HEK293 (cell line): ENCODE data around the gene CHMP4B.
A peak's percentile ranks its signal among the peaks of the same experiment; 100 is the strongest.

Experiments used
- CTCF ChIA-PET: fragments of 350-600 bp; formaldehyde crosslinking; extraction: SDS; loops from one replicate; lab custom pipeline; 2021; ENCODE audit warnings: antibody characterized with exemption; lab: Yijun Ruan, JAX
- POLR2A ChIA-PET: fragments of 300-600 bp; formaldehyde crosslinking; extraction: SDS; loops from one replicate; lab custom pipeline; 2020; ENCODE audit warnings: antibody characterized with exemption, inconsistent platforms; lab: Yijun Ruan, JAX
- H3K27ac ChIP-seq: fragments of 200-500 bp; sonication (Bioruptor generic); 2 replicates; pipeline ENCODE4 v1.5.1; 2014; ENCODE audit warnings: low read depth, low read length, control low read depth, inconsistent platforms; ENCODE audit errors: extremely low read depth
- H3K36me3 ChIP-seq, 2 experiments: fragments of 200-500 bp in 1 of 2; sonication (Bioruptor generic) in 1 of 2; 1 replicate in 1 of 2; 2 replicates in 1 of 2; pipeline ENCODE4 v1.5.1; 2014 to 2017; ENCODE audit warnings: inconsistent platforms in 2 of 2, low read length in 2 of 2; ENCODE audit not compliant: control insufficient read depth in 2 of 2, insufficient read depth in 1 of 2
- H3K4me1 ChIP-seq: fragments of 200-500 bp; sonication (Bioruptor generic); 2 replicates; pipeline ENCODE4 v1.5.1; 2014; ENCODE audit warnings: mild to moderate bottlenecking, low read length, inconsistent platforms; ENCODE audit not compliant: control insufficient read depth, insufficient read depth
- H3K4me3 ChIP-seq: 2 replicates; pipeline ENCODE4 v1.5.1; 2011; ENCODE audit warnings: low read depth, mild to moderate bottlenecking, control low read depth, low read length, moderate library complexity
- H3K9me3 ChIP-seq: fragments of 200-500 bp; sonication (Bioruptor generic); 2 replicates; pipeline ENCODE4 v1.5.1; 2014; ENCODE audit warnings: low read depth, low read length, inconsistent platforms; ENCODE audit not compliant: control insufficient read depth, insufficient read depth
- BCL11B ChIP-seq: fragments of 450-650 bp; formaldehyde crosslinking; IDR thresholded peaks from 2 replicates; pipeline ENCODE4 v1.5.1; 2016; ENCODE audit warnings: low read depth, missing biosample characterization, missing genetic modification characterization
- EGR2 ChIP-seq: fragments of 450-650 bp; formaldehyde crosslinking; IDR thresholded peaks from 2 replicates; pipeline ENCODE4 v1.5.1; 2016; ENCODE audit warnings: low read depth, missing biosample characterization, missing genetic modification characterization
- HOXA7 ChIP-seq: sonication (generic); formaldehyde crosslinking; IDR thresholded peaks from 2 replicates; pipeline ENCODE4 v1.8.1; 2022; ENCODE audit warnings: missing genetic modification reagents, borderline replicate concordance
- HOXC10 ChIP-seq: sonication (generic); formaldehyde crosslinking; IDR thresholded peaks from 2 replicates; pipeline ENCODE4 v1.8.1; 2023; ENCODE audit warnings: mild to moderate bottlenecking, missing genetic modification reagents
- HOXD13 ChIP-seq: sonication (generic); formaldehyde crosslinking; IDR thresholded peaks from 2 replicates; pipeline ENCODE4 v1.8.0; 2022; ENCODE audit warnings: missing genetic modification reagents, borderline replicate concordance
- IKZF3 ChIP-seq: fragments of 450-650 bp; IDR thresholded peaks from 2 replicates; pipeline ENCODE4 v1.5.0; 2018; ENCODE audit warnings: missing biosample characterization, mild to moderate bottlenecking, missing genetic modification characterization, moderate library complexity
- RBAK ChIP-seq: fragments of 450-650 bp; formaldehyde crosslinking; IDR thresholded peaks from 2 replicates; pipeline ENCODE4 v1.5.1; 2016; ENCODE audit warnings: missing biosample characterization, missing genetic modification characterization
- WT1 ChIP-seq: fragments of 450-650 bp; formaldehyde crosslinking; IDR thresholded peaks from 2 replicates; pipeline ENCODE4 v1.5.1; 2016; ENCODE audit warnings: missing biosample characterization, missing genetic modification characterization
- ZBTB10 ChIP-seq: fragments of 450-650 bp; formaldehyde crosslinking; IDR thresholded peaks from 2 replicates; pipeline ENCODE4 v1.5.1; 2016; ENCODE audit warnings: missing biosample characterization, missing genetic modification characterization
- ZFHX2 ChIP-seq: fragments of 450-650 bp; formaldehyde crosslinking; conservative IDR thresholded peaks from 2 replicates; pipeline ENCODE4 v1.5.1; 2016; ENCODE audit warnings: missing biosample characterization, missing genetic modification characterization
- ZNF133 ChIP-seq: fragments of 450-650 bp; formaldehyde crosslinking; IDR thresholded peaks from 2 replicates; pipeline ENCODE4 v1.5.1; 2016; ENCODE audit warnings: missing biosample characterization, missing genetic modification characterization
- ZNF202 ChIP-seq: fragments of 450-650 bp; formaldehyde crosslinking; IDR thresholded peaks from 2 replicates; pipeline ENCODE4 v1.5.1; 2016; ENCODE audit warnings: missing biosample characterization, missing genetic modification characterization, borderline replicate concordance
- ZNF24 ChIP-seq: fragments of 450-650 bp; formaldehyde crosslinking; IDR thresholded peaks from 2 replicates; pipeline ENCODE4 v1.5.1; 2016; ENCODE audit warnings: missing biosample characterization, missing genetic modification characterization
- ZNF404 ChIP-seq: fragments of 450-650 bp; formaldehyde crosslinking; IDR thresholded peaks from 2 replicates; pipeline ENCODE4 v1.5.1; 2017; ENCODE audit warnings: missing biosample characterization, missing genetic modification characterization
- ZNF426 ChIP-seq: fragments of 450-650 bp; formaldehyde crosslinking; IDR thresholded peaks from 2 replicates; pipeline ENCODE4 v1.5.1; 2017; ENCODE audit warnings: missing biosample characterization, missing genetic modification characterization, mild to moderate bottlenecking, inconsistent platforms, moderate library complexity
- ZNF433 ChIP-seq: fragments of 450-650 bp; formaldehyde crosslinking; IDR thresholded peaks from 2 replicates; pipeline ENCODE4 v1.5.1; 2016; ENCODE audit warnings: missing biosample characterization, missing genetic modification characterization, low read depth
- ZNF514 ChIP-seq: fragments of 450-650 bp; formaldehyde crosslinking; IDR thresholded peaks from 2 replicates; pipeline ENCODE4 v1.5.1; 2016; ENCODE audit warnings: missing biosample characterization, missing genetic modification characterization
- ZNF521 ChIP-seq: fragments of 450-650 bp; formaldehyde crosslinking; IDR thresholded peaks from 2 replicates; pipeline ENCODE4 v1.5.1; 2017; ENCODE audit warnings: missing biosample characterization, mild to moderate bottlenecking, missing genetic modification characterization
- ZNF561 ChIP-seq: fragments of 450-650 bp; IDR thresholded peaks from 2 replicates; pipeline ENCODE4 v1.5.1; 2018; ENCODE audit warnings: missing biosample characterization, missing genetic modification characterization, borderline replicate concordance
- ZNF585B ChIP-seq: fragments of 450-650 bp; formaldehyde crosslinking; IDR thresholded peaks from 2 replicates; pipeline ENCODE4 v1.5.1; 2016; ENCODE audit warnings: missing biosample characterization, missing genetic modification characterization
- ZNF623 ChIP-seq: fragments of 450-650 bp; formaldehyde crosslinking; IDR thresholded peaks from 2 replicates; pipeline ENCODE4 v1.5.1; 2016; ENCODE audit warnings: missing biosample characterization, missing genetic modification characterization
- ZNF654 ChIP-seq: fragments of 450-650 bp; formaldehyde crosslinking; IDR thresholded peaks from 2 replicates; pipeline ENCODE4 v1.5.1; 2016; ENCODE audit warnings: low read depth, missing biosample characterization, missing genetic modification characterization
- ZNF660 ChIP-seq: fragments of 450-650 bp; IDR thresholded peaks from 2 replicates; pipeline ENCODE4 v1.5.1; 2018; ENCODE audit warnings: missing biosample characterization, mild to moderate bottlenecking, missing genetic modification characterization
- ZNF776 ChIP-seq: fragments of 450-650 bp; formaldehyde crosslinking; IDR thresholded peaks from 2 replicates; pipeline ENCODE4 v1.5.0; 2017; ENCODE audit warnings: missing biosample characterization, missing genetic modification characterization, borderline replicate concordance
- ZNF777 ChIP-seq: fragments of 450-650 bp; formaldehyde crosslinking; IDR thresholded peaks from 2 replicates; pipeline ENCODE4 v1.5.1; 2017; ENCODE audit warnings: missing biosample characterization, missing genetic modification characterization, borderline replicate concordance
- ZSCAN23 ChIP-seq: fragments of 450-650 bp; formaldehyde crosslinking; IDR thresholded peaks from 2 replicates; pipeline ENCODE4 v1.5.1; 2016; ENCODE audit warnings: missing biosample characterization, missing genetic modification characterization
- TF ChIP-seq, protein P1 (sequence below): fragments of 450-650 bp; formaldehyde crosslinking; IDR thresholded peaks from 2 replicates; pipeline ENCODE4 v1.5.1; 2016; ENCODE audit warnings: missing biosample characterization, missing genetic modification characterization
- TF ChIP-seq, protein P2 (sequence below): fragments of 450-650 bp; formaldehyde crosslinking; IDR thresholded peaks from 2 replicates; pipeline ENCODE4 v1.5.1; 2016; ENCODE audit warnings: missing biosample characterization, missing genetic modification characterization

Gene CHMP4B

DNA sequence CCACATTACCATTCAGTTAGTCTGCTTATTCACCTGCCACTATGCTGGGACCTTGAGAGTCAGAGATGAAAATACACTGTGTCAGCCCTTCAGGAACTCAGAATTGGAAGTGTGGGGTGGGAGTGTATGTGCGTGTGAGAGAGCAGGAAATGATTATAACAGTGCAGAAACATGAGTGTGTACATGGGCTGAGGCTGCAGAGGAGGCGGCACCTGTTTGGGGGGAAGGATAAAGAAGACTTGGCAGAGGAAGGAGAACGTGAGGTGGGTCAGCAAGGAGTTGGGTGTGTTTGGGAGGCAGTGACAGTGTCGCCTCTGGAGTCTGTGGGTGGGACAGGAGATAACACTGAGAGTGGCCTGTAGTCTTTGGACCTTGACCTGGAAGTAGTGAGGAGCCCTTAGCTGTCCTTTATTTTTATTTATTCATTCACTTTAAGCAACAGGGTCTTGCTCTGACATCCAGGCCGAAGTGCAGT, 3.1 kb downstream of the CHMP4B start:
- H3K9me3 ChIP-seq: no peaks in the 10 kb centered on the region
- H3K4me3 ChIP-seq: no peak overlapping the region
- TF ChIP-seq ZFHX2 (tag by site-specific recombination): peak; percentile 28; the same call in 1 of the 2 replicates
- TF ChIP-seq EGR2 (tag by site-specific recombination): peak; percentile 71; the same call in 1 of the 2 replicates
- no peak for TF ChIP-seq HOXC10
- POLR2A ChIA-PET: no interaction called here
- no peaks in the 10 kb centered on the region for H3K4me1 ChIP-seq
- CTCF ChIA-PET: interaction anchor here (0.5 to 0.6 kb wide), 2 partner anchors 135 to 149 kb away, joined by 3 read pairs; no protein-coding TSS in a partner anchor
- peaks cover 0 to 14% of the 10 kb centered on the region in 2 experiments; a peak in 1 of 3 replicates for H3K36me3 ChIP-seq
- H3K27ac ChIP-seq: no peak overlapping the region

- H3K27ac ChIP-seq: no peak overlapping the region
- H3K36me3 ChIP-seq: peaks cover 0 to 14% of the 10 kb centered on the region in 2 experiments; a peak in 1 of 3 replicates
- CTCF ChIA-PET: no interaction called here
- no peak overlapping the region for H3K4me3 ChIP-seq
- no peaks in the 10 kb centered on the region for H3K9me3 ChIP-seq
- TF ChIP-seq, protein P1, sequence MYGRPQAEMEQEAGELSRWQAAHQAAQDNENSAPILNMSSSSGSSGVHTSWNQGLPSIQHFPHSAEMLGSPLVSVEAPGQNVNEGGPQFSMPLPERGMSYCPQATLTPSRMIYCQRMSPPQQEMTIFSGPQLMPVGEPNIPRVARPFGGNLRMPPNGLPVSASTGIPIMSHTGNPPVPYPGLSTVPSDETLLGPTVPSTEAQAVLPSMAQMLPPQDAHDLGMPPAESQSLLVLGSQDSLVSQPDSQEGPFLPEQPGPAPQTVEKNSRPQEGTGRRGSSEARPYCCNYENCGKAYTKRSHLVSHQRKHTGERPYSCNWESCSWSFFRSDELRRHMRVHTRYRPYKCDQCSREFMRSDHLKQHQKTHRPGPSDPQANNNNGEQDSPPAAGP (tag by site-specific recombination): no peak
- TF ChIP-seq ZNF623 (no peak), ZNF521 (tag by site-specific recombination) (no peak), ZNF654 (tag by site-specific recombination) (no peak), ZNF133 (no peak), IKZF3 (tag by site-specific recombination) (no peak), RBAK (tag by site-specific recombination) (no peak), ZNF660 (tag by site-specific recombination) (no peak), ZNF202 (tag by site-specific recombination) (no peak), HOXD13 (no peak), HOXA7 (CRISPR knock-in tag) (no peak), ZNF561 (tag by site-specific recombination) (no peak), ZBTB10 (tag by site-specific recombination) (no peak), ZNF777 (no peak), ZNF433 (no peak), WT1 (tag by site-specific recombination) (no peak), ZNF585B (tag by site-specific recombination) (no peak), ZNF514 (no peak)
- TF ChIP-seq, all 188 proteins: peak for 0
- no peaks in the 10 kb centered on the region for H3K4me1 ChIP-seq
- POLR2A ChIA-PET: no interaction called here
These were observed 4.5 kb downstream of the CHMP4B start for GRCh38 chr20:33815671-33816070.

DNA sequence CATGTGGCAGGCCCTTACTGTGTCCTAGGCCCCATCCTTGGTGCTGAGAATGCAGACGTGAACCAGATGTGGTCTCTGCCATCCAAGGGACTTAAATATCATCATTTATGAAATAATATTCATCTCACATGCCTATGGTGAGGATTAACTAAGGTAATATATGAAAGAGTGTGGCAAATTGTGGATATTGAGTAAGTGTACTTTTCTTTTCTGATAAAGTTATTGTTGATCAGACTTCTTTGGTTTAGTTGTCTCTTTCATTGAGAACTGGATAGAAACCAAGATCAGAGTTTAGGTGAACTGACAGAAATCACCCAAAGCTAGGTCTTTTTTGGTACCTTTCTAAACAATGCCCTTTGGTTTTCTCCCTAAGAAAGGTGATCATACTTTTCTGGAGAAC, 5.0 kb downstream of the CHMP4B start:
- Histone ChIP-seq H3K27ac (no peak overlapping the region), H3K36me3 (peaks cover 0 to 14% of the 10 kb centered on the region in 2 experiments; a peak in 1 of 3 replicates), H3K9me3 (no peaks in the 10 kb centered on the region), H3K4me3 (no peak overlapping the region), H3K4me1 (no peaks in the 10 kb centered on the region)
- POLR2A ChIA-PET: no interaction called here
- CTCF ChIA-PET: no interaction called here
- TF ChIP-seq ZSCAN23 (tag by site-specific recombination) (no peak), ZNF24 (tag by site-specific recombination) (no peak), ZNF404 (tag by site-specific recombination) (no peak), BCL11B (tag by site-specific recombination) (no peak), ZNF426 (no peak), ZNF776 (tag by site-specific recombination) (no peak)
- TF ChIP-seq, protein P2, sequence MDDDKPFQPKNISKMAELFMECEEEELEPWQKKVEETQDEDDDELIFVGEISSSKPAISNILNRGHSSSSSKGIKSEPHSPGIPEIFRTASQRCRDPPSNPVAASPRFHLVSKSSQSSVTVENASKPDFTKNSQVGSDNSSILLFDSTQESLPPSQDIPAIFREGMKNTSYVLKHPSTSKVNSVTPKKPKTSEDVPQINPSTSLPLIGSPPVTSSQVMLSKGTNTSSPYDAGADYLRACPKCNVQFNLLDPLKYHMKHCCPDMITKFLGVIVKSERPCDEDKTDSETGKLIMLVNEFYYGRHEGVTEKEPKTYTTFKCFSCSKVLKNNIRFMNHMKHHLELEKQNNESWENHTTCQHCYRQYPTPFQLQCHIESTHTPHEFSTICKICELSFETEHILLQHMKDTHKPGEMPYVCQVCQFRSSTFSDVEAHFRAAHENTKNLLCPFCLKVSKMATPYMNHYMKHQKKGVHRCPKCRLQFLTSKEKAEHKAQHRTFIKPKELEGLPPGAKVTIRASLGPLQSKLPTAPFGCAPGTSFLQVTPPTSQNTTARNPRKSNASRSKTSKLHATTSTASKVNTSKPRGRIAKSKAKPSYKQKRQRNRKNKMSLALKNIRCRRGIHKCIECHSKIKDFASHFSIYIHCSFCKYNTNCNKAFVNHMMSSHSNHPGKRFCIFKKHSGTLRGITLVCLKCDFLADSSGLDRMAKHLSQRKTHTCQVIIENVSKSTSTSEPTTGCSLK (tag by site-specific recombination): no peak
